Peyer's patch (tissue), 4 donors: ENCODE measurements around the gene PLXNA2. TPM values are rescaled to one million over a fixed set of nuclear protein-coding genes. Genes with fewer than 3 reads are reported as not detected.

Source experiments
- DNase-seq, 3 donors: peaks; one replicate each; pipeline ENCODE4 v3.0.0-alpha.2; 2017 to 2019
- H3K27ac ChIP-seq, 4 donors: fragments of 200-600 bp; sonication (generic); one replicate each; pipeline ENCODE4 v1.5.1; 2016 to 2019
- H3K27me3 ChIP-seq, 2 donors: fragments of 200-600 bp; sonication (generic); one replicate each; pipeline ENCODE4 v1.5.1; 2019
- H3K36me3 ChIP-seq, 3 donors: fragments of 200-600 bp; sonication (generic); one replicate each; pipeline ENCODE4 v1.5.1; 2016 to 2019
- H3K4me1 ChIP-seq, 4 donors: fragments of 200-600 bp; sonication (generic); one replicate each; pipeline ENCODE4 v1.5.1; 2016 to 2019
- H3K4me3 ChIP-seq, 4 donors: fragments of 200-600 bp; sonication (generic); 1 replicate in 3 of 4; 2 replicates in 1 of 4; pipeline ENCODE4 v1.5.1; 2016 to 2019; ENCODE audit warnings: mild to moderate bottlenecking in 1 of 4
- H3K9me3 ChIP-seq, 4 donors: fragments of 200-600 bp; sonication (generic); one replicate each; pipeline ENCODE4 v1.5.1; 2016 to 2019; ENCODE audit warnings: mild to moderate bottlenecking in 1 of 4
- CTCF ChIP-seq, 6 experiments: fragments of 450-650 bp in 4 of 6; fragments of 200-600 bp in 2 of 6; sonication (generic) in 1 of 6; IDR thresholded peaks; one replicate each; pipeline ENCODE4 v1.5.1; 2017 to 2019; ENCODE audit warnings: antibody characterized with exemption in 6 of 6, mild to moderate bottlenecking in 3 of 6, moderate library complexity in 1 of 6
- POLR2A ChIP-seq, 2 donors: fragments of 450-650 bp; IDR thresholded peaks; one replicate each; pipeline ENCODE4 v1.5.1; 2017; ENCODE audit warnings: antibody characterized with exemption in 2 of 2, mild to moderate bottlenecking in 2 of 2, moderate library complexity in 2 of 2
- total RNA-seq, 4 donors: library from RNA; depleted of rRNA; stranded (reverse); fragments of >200 nt; gene quantifications; one replicate each; pipeline ENCODE4 v1.1.0, GENCODE V29; 2016

PLXNA2 gene
- total RNA-seq, 4 donors from 2014 or later, result 51.5 to 70.2 (median 62.5) TPM

- Histone ChIP-seq H3K27me3 (no peaks in the 10 kb centered on the region), H3K36me3 (no peaks in the 10 kb centered on the region), H3K9me3 (no peaks in the 10 kb centered on the region), H3K4me1 (peaks cover 0 to 9% (median 0%) of the 10 kb centered on the region in 4 donors), H3K27ac (no peak overlapping the region), H3K4me3 (no peak overlapping the region)
- TF ChIP-seq CTCF (IDR thresholded peaks at IDR 0.05), result no peak
- no peak for TF ChIP-seq POLR2A (IDR thresholded peaks at IDR 0.05)
- no peak for DNase-seq
Observed at GRCh38 chr1:208121813-208122364, 122.3 kb downstream of the PLXNA2 start.

GRCh38 chr1:208120431-208120790 is 123.8 kb downstream of the PLXNA2 start:
- DNase-seq, result no peak
- H3K4me1 ChIP-seq, result peaks cover 0 to 15% (median 0%) of the 10 kb centered on the region in 4 donors
- no peaks in the 10 kb centered on the region for H3K9me3 ChIP-seq
- H3K36me3 ChIP-seq, result no peaks in the 10 kb centered on the region
- TF ChIP-seq CTCF (IDR thresholded peaks at IDR 0.05) (no peak), POLR2A (IDR thresholded peaks at IDR 0.05) (no peak)
- no peak overlapping the region for H3K27ac ChIP-seq
- H3K4me3 ChIP-seq, result no peak overlapping the region
- H3K27me3 ChIP-seq, result no peaks in the 10 kb centered on the region

GRCh38 chr1:208118841-208119606 is 125.2 kb downstream of the PLXNA2 start:
- H3K4me1 ChIP-seq, result peaks cover 0 to 15% (median 0%) of the 10 kb centered on the region in 4 donors
- DNase-seq, result no peak
- TF ChIP-seq CTCF (IDR thresholded peaks at IDR 0.05), result no peak

GRCh38 chr1:208118306-208118705 is 125.9 kb downstream of the PLXNA2 start:
- TF ChIP-seq CTCF (IDR thresholded peaks at IDR 0.05), result no peak
- no peak for TF ChIP-seq POLR2A (IDR thresholded peaks at IDR 0.05)
- H3K4me3 ChIP-seq, result no peak overlapping the region
- no peak overlapping the region for H3K27ac ChIP-seq
- no peak for DNase-seq
- H3K27me3 ChIP-seq, result no peaks in the 10 kb centered on the region
- H3K4me1 ChIP-seq, result peaks cover 0 to 15% (median 0%) of the 10 kb centered on the region in 4 donors
- H3K36me3 ChIP-seq, result no peaks in the 10 kb centered on the region
- H3K9me3 ChIP-seq, result no peaks in the 10 kb centered on the region

More at GRCh38 chr1:208118841-208119606, 125.2 kb downstream of the PLXNA2 start:
- H3K27ac ChIP-seq, result no peak overlapping the region
- no peaks in the 10 kb centered on the region for H3K9me3 ChIP-seq
- H3K36me3 ChIP-seq, result no peaks in the 10 kb centered on the region
- H3K27me3 ChIP-seq, result no peaks in the 10 kb centered on the region
- no peak overlapping the region for H3K4me3 ChIP-seq

GRCh38 chr1:208117826-208118225 is 126.4 kb downstream of the PLXNA2 start:
- TF ChIP-seq POLR2A (IDR thresholded peaks at IDR 0.05) (no peak), CTCF (IDR thresholded peaks at IDR 0.05) (no peak)
- peaks cover 0 to 15% (median 0%) of the 10 kb centered on the region in 4 donors for H3K4me1 ChIP-seq
- no peaks in the 10 kb centered on the region for H3K36me3 ChIP-seq
- no peak overlapping the region for H3K4me3 ChIP-seq
- no peaks in the 10 kb centered on the region for H3K9me3 ChIP-seq
- no peak for DNase-seq
- no peaks in the 10 kb centered on the region for H3K27me3 ChIP-seq
- no peak overlapping the region for H3K27ac ChIP-seq
